Femur (tissue), 1 donor: Measurements from ENCODE around the gene SMAD7.

Experiments used
- DNase-seq: peaks from one replicate; pipeline ENCODE4 v3.0.0-alpha.2; 2017

Gene SMAD7

GRCh38 chr18:48950536-48951447 is at the start of gene SMAD7:
TSS of gene SMAD7 (minus strand) at chr18:48950965. CDS start at chr18:48950424, 541 bp downstream.
- DNase-seq = no peak

GRCh38 chr18:48999569-48999968 is 48.8 kb upstream of the SMAD7 start:
- DNase-seq = no peak

GRCh38 chr18:48997985-48998831 is 47.4 kb upstream of the SMAD7 start:
- DNase-seq = peak; percentile 64

GRCh38 chr18:48997681-48997984 is 46.9 kb upstream of the SMAD7 start:
- no peak for DNase-seq

- peak; percentile 36 for DNase-seq
Measured at GRCh38 chr18:48996901-48997463, 46.2 kb upstream of the SMAD7 start.

- peak; percentile 15 for DNase-seq
Measured at GRCh38 chr18:48996041-48996440, 45.3 kb upstream of the SMAD7 start.

- DNase-seq = peak; percentile 16
Measured at GRCh38 chr18:48994926-48995835, 44.4 kb upstream of the SMAD7 start.

- peak; percentile 64 for DNase-seq
Measured at GRCh38 chr18:48994044-48994651, 43.4 kb upstream of the SMAD7 start.

GRCh38 chr18:48993586-48993985 is 42.8 kb upstream of the SMAD7 start:
- peak; percentile 37 for DNase-seq

GRCh38 chr18:48992791-48993555 is 42.2 kb upstream of the SMAD7 start:
- DNase-seq = peak; percentile 53

- peak; percentile 31 for DNase-seq
Measured at GRCh38 chr18:48992133-48992532, 41.4 kb upstream of the SMAD7 start.

- DNase-seq = no peak
Measured at GRCh38 chr18:48991676-48992075, 40.9 kb upstream of the SMAD7 start.

GRCh38 chr18:48991319-48991660 is 40.5 kb upstream of the SMAD7 start:
- DNase-seq = no peak

GRCh38 chr18:48990481-48991318 is 39.9 kb upstream of the SMAD7 start:
- peak; percentile 41 for DNase-seq

- peak; percentile 35 for DNase-seq
Measured at GRCh38 chr18:48989304-48990303, 38.8 kb upstream of the SMAD7 start.

GRCh38 chr18:48988508-48989303 is 37.9 kb upstream of the SMAD7 start:
- no peak for DNase-seq

GRCh38 chr18:48987821-48988220 is 37.1 kb upstream of the SMAD7 start:
- DNase-seq = peak; percentile 27
